H9 (cell line): ENCODE measurements around the gene PBX4. TPM values are rescaled to one million over a fixed set of nuclear protein-coding genes. Genes with fewer than 3 reads are reported as not detected.

Experiments
- DNase-seq: peaks from one replicate; pipeline ENCODE4 v3.0.0-alpha.2; 2017
- H2AFZ ChIP-seq: one replicate; pipeline ENCODE4 v1.6.1; 2013; ENCODE audit warnings: mild to moderate bottlenecking, low read length, control low read depth, moderate library complexity
- H2AK5ac ChIP-seq: 2 replicates; pipeline ENCODE4 v1.6.1; 2013; ENCODE audit warnings: low read length, control low read depth, mixed read lengths; ENCODE audit not compliant: insufficient read length
- H2BK120ac ChIP-seq: one replicate; pipeline ENCODE4 v1.6.1; 2013; ENCODE audit warnings: low read depth, mild to moderate bottlenecking, low read length, control low read depth, inconsistent platforms; ENCODE audit not compliant: poor library complexity, severe bottlenecking
- H2BK12ac ChIP-seq: 2 replicates; pipeline ENCODE4 v1.6.1; 2013; ENCODE audit warnings: low read length, control low read depth, mixed read lengths, low read depth; ENCODE audit not compliant: insufficient read length
- H2BK15ac ChIP-seq: 2 replicates; pipeline ENCODE4 v1.6.1; 2013; ENCODE audit warnings: low read depth, low read length, control low read depth
- H2BK20ac ChIP-seq: one replicate; pipeline ENCODE4 v1.6.1; 2013; ENCODE audit warnings: low read depth, mild to moderate bottlenecking, low read length, control low read depth, inconsistent platforms; ENCODE audit not compliant: poor library complexity, severe bottlenecking
- H2BK5ac ChIP-seq: 2 replicates; pipeline ENCODE4 v1.6.1; 2013; ENCODE audit warnings: low read length, control low read depth, mixed read lengths; ENCODE audit not compliant: insufficient read length
- H3K14ac ChIP-seq: 2 replicates; pipeline ENCODE4 v1.6.1; 2013; ENCODE audit warnings: low read length, control low read depth; ENCODE audit not compliant: insufficient read depth
- H3K18ac ChIP-seq: 2 replicates; pipeline ENCODE4 v1.6.1; 2013; ENCODE audit warnings: low read depth, mild to moderate bottlenecking, mixed read lengths, low read length, control low read depth; ENCODE audit not compliant: insufficient read length
- H3K23ac ChIP-seq: 2 replicates; pipeline ENCODE4 v1.6.1; 2013; ENCODE audit warnings: low read length, control low read depth, mixed read lengths, low read depth; ENCODE audit not compliant: insufficient read length
- H3K23me2 ChIP-seq: 2 replicates; pipeline ENCODE4 v1.6.1; 2013; ENCODE audit warnings: low read depth, mild to moderate bottlenecking, mixed read lengths, low read length, control low read depth; ENCODE audit not compliant: insufficient read length, poor library complexity, severe bottlenecking
- H3K27ac ChIP-seq: 2 replicates; pipeline ENCODE4 v1.5.1; 2013; ENCODE audit warnings: low read length, control low read depth, mixed read lengths, low read depth; ENCODE audit not compliant: insufficient read length
- H3K27me3 ChIP-seq: 2 replicates; pipeline ENCODE4 v1.6.1; 2013; ENCODE audit warnings: low read length, control low read depth, inconsistent platforms; ENCODE audit not compliant: insufficient read depth
- H3K4ac ChIP-seq: 2 replicates; pipeline ENCODE4 v1.6.1; 2013; ENCODE audit warnings: low read depth, mild to moderate bottlenecking, control low read depth, inconsistent platforms, low read length, moderate library complexity
- H3K4me1 ChIP-seq: 2 replicates; pipeline ENCODE4 v1.6.1; 2013; ENCODE audit warnings: low read length, control low read depth, inconsistent platforms; ENCODE audit not compliant: insufficient read depth
- H3K4me2 ChIP-seq: 2 replicates; pipeline ENCODE4 v1.6.1; 2013; ENCODE audit warnings: low read length, control low read depth, mixed read lengths; ENCODE audit not compliant: insufficient read length, insufficient read depth
- H3K56ac ChIP-seq: 2 replicates; pipeline ENCODE4 v1.6.1; 2013; ENCODE audit warnings: low read depth, mild to moderate bottlenecking, mixed read lengths, low read length, control low read depth; ENCODE audit not compliant: insufficient read length
- H3K79me1 ChIP-seq: 2 replicates; pipeline ENCODE4 v1.6.1; 2013; ENCODE audit warnings: low read depth, mild to moderate bottlenecking, moderate library complexity, low read length, control low read depth, inconsistent platforms; ENCODE audit not compliant: insufficient read depth, poor library complexity, severe bottlenecking
- H3K79me2 ChIP-seq: 2 replicates; pipeline ENCODE4 v1.6.1; 2013; ENCODE audit warnings: low read length, control low read depth, inconsistent platforms; ENCODE audit not compliant: insufficient read depth
- H3K9ac ChIP-seq: 2 replicates; pipeline ENCODE4 v1.6.1; 2013; ENCODE audit warnings: low read length, control low read depth, mixed read lengths; ENCODE audit not compliant: insufficient read length; ENCODE audit errors: extremely low read depth
- H3K9me3 ChIP-seq: one replicate; pipeline ENCODE4 v1.6.1; 2013; ENCODE audit warnings: low read depth, low read length, inconsistent platforms; ENCODE audit not compliant: control insufficient read depth
- H3T11ph ChIP-seq: one replicate; pipeline ENCODE4 v1.6.1; 2013; ENCODE audit warnings: mild to moderate bottlenecking, low read length, control low read depth, inconsistent platforms
- H4K20me1 ChIP-seq: one replicate; pipeline ENCODE4 v1.6.1; 2013; ENCODE audit not compliant: control insufficient read depth, insufficient read length, insufficient read depth
- H4K5ac ChIP-seq: 2 replicates; pipeline ENCODE4 v1.6.1; 2013; ENCODE audit warnings: low read depth, mild to moderate bottlenecking, mixed read lengths, low read length, control low read depth; ENCODE audit not compliant: insufficient read length
- H4K8ac ChIP-seq: replicated peaks from 2 replicates; pipeline ENCODE4 v1.6.1; 2013; ENCODE audit warnings: low read length, control low read depth, mixed read lengths, low read depth; ENCODE audit not compliant: insufficient read length
- H4K91ac ChIP-seq: 2 replicates; pipeline ENCODE4 v1.6.1; 2013; ENCODE audit warnings: low read depth, mild to moderate bottlenecking, moderate library complexity, mixed read lengths, low read length, control low read depth; ENCODE audit not compliant: insufficient read length
- H3K27ac Mint-ChIP-seq, 3 experiments: 2 replicates in 2 of 3; 3 replicates in 1 of 3; pipeline ENCODE4 v1.8.0; 2020 to 2021; ENCODE audit warnings: mixed read lengths in 3 of 3, mild to moderate bottlenecking in 1 of 3, moderate library complexity in 1 of 3
- H3K27me3 Mint-ChIP-seq: 2 replicates; pipeline ENCODE4 v1.8.0; 2021; ENCODE audit warnings: low read depth, mild to moderate bottlenecking, moderate library complexity, mixed read lengths
- H3K36me3 Mint-ChIP-seq, 3 experiments: 2 replicates in 2 of 3; 3 replicates in 1 of 3; pipeline ENCODE4 v1.8.0; 2020 to 2021; ENCODE audit warnings: low read depth in 3 of 3, mixed read lengths in 3 of 3; ENCODE audit not compliant: insufficient read depth in 1 of 3
- H3K4me1 Mint-ChIP-seq, 2 experiments: 2 replicates each; pipeline ENCODE4 v1.8.0; 2020; ENCODE audit warnings: mixed read lengths in 2 of 2
- H3K4me3 Mint-ChIP-seq, 2 experiments: 2 replicates in 1 of 2; 3 replicates in 1 of 2; pipeline ENCODE4 v1.8.0; 2020 to 2021; ENCODE audit warnings: mild to moderate bottlenecking in 2 of 2, mixed read lengths in 2 of 2, moderate library complexity in 1 of 2
- H3K9me3 Mint-ChIP-seq, 2 experiments: 2 replicates in 1 of 2; 3 replicates in 1 of 2; pipeline ENCODE4 v1.8.0; 2020; ENCODE audit warnings: mild to moderate bottlenecking in 2 of 2, mixed read lengths in 2 of 2, moderate library complexity in 1 of 2
- CTCF ChIP-seq: fragments of 200-600 bp; sonication (generic); conservative IDR thresholded peaks from 3 replicates; pipeline ENCODE4 v1.8.0; 2021; ENCODE audit warnings: antibody characterized with exemption, mild to moderate bottlenecking
- WGBS: extraction: QIAGEN DNeasy Blood & Tissue Kit; methylation state at CpG from one replicate; pipeline ENCODE4 v1.1.7; 2013; ENCODE audit warnings: missing lambda C conversion rate, low lambda C conversion rate, mixed read lengths; ENCODE audit not compliant: insufficient read length; ENCODE audit errors: extremely low coverage; 5-methylcytosine and 5-hydroxymethylcytosine counted together
- total RNA-seq: library from RNA; stranded (reverse); gene quantifications from 2 replicates; pipeline ENCODE4 v1.2.1, GENCODE V29; 2021

The PBX4 gene
- total RNA-seq, 1 experiment from 2014 or later: 3.3 TPM

GRCh38 chr19:19632661-19633060, 14.2 kb upstream of the PBX4 start:
- no CpG with 5 or more reads among the region's 5 CpGs for WGBS
- no peaks in the 10 kb centered on the region for H3K27me3 ChIP-seq
- Mint-ChIP-seq H3K9me3 (no peaks in the 10 kb centered on the region), H3K4me1 (peaks cover 2 to 6% of the 10 kb centered on the region in 2 experiments), H3K36me3 (peaks cover 9 to 39% (median 28%) of the 10 kb centered on the region in 3 experiments; a peak in 6 of 7 replicates), H3K4me3 (no peak overlapping the region), H3K27me3 (peaks cover under 1% of the 10 kb centered on the region; the same call in 1 of the 2 replicates), H3K27ac (no peak overlapping the region; a peak in 1 of 7 replicates)
- no peak overlapping the region for H2BK20ac ChIP-seq
- H2AFZ ChIP-seq: no peak overlapping the region
- TF ChIP-seq CTCF: no peak
- H4K91ac ChIP-seq: no peak overlapping the region
- H3K79me2 ChIP-seq: no peaks in the 10 kb centered on the region
- no peak for DNase-seq
- no peak overlapping the region for H4K8ac ChIP-seq
- H4K5ac ChIP-seq: no peak overlapping the region
- H3K4me2 ChIP-seq: no peak overlapping the region
- H3K23me2 ChIP-seq: peaks cover 3% of the 10 kb centered on the region
- H4K20me1 ChIP-seq: no peaks in the 10 kb centered on the region
- no peaks in the 10 kb centered on the region for H3K79me1 ChIP-seq
- no peak overlapping the region for H3K9ac ChIP-seq
- no peak overlapping the region for H2AK5ac ChIP-seq
- H3K4ac ChIP-seq: no peak overlapping the region
- no peak overlapping the region for H2BK12ac ChIP-seq
- no peak overlapping the region for H3K56ac ChIP-seq
- H2BK15ac ChIP-seq: no peak overlapping the region
- no peak overlapping the region for H3T11ph ChIP-seq
- H2BK120ac ChIP-seq: no peak overlapping the region
- H3K14ac ChIP-seq: no peak overlapping the region
- H3K27ac ChIP-seq: no peak overlapping the region
- no peaks in the 10 kb centered on the region for H3K4me1 ChIP-seq
- H3K18ac ChIP-seq: no peak overlapping the region
- H3K9me3 ChIP-seq: no peaks in the 10 kb centered on the region
- H3K23ac ChIP-seq: no peak overlapping the region
- no peak overlapping the region for H2BK5ac ChIP-seq
